Erythroblast (primary cell): ENCODE measurements around the gene USP15.

Experiments
- GATA1 ChIP-seq: IDR thresholded peaks from 2 replicates; pipeline ENCODE4 v1.6.1; 2011; ENCODE audit warnings: low read depth, mild to moderate bottlenecking, control low read depth, low read length, moderate library complexity
- POLR2A ChIP-seq: IDR thresholded peaks from 2 replicates; pipeline ENCODE4 v1.6.1; 2011; ENCODE audit warnings: mild to moderate bottlenecking, low read length

GRCh38 chr12:62230652-62231051 lies 29.6 kb upstream of the USP15 start:
- TF ChIP-seq POLR2A (no peak), GATA1 (no peak)
